Endothelial cell of umbilical vein (primary cell): ENCODE measurements around the gene GLYATL1B. TPM values are rescaled to one million over a fixed set of nuclear protein-coding genes. Genes with fewer than 3 reads are reported as not detected.
"Not testable (repeated sequence)": the region's sequence is repeated elsewhere in the genome, so short reads cannot be mapped to it uniquely, and the experiment has no call there.

ENCODE experiments used
- BruUV-seq: library from RNA; stranded (reverse); fragments of 400-500 nt; replicated peaks from 2 replicates; lab custom pipeline; 2021; lab: Mats Ljungman, UMichigan
- CTCF ChIA-PET: fragments of 300-600, 350-600 bp; sonication (Branson Sonifier 250); formaldehyde crosslinking; loops from one replicate; lab custom pipeline; 2021; ENCODE audit warnings: antibody characterized with exemption, inconsistent platforms; lab: Charles Lee
- POLR2A ChIA-PET: fragments of 300-600, 350-600 bp; sonication (Branson Sonifier 250); formaldehyde crosslinking; loops from one replicate; lab custom pipeline; 2021; ENCODE audit warnings: antibody characterized with exemption, inconsistent platforms; lab: Charles Lee
- DNase-seq: peaks from one replicate; pipeline ENCODE4 v3.0.0-alpha.2; 2011; ENCODE audit warnings: low read depth, low spot score
- FAIRE-seq: peaks from 2 replicates; lab custom pipeline; 2011; peaks lifted over from hg19 to GRCh38; lab: Jason Lieb, UNC
- H2AFZ ChIP-seq: 2 replicates; pipeline ENCODE4 v1.6.0; 2012; ENCODE audit warnings: low read depth, low read length, control low read depth, inconsistent platforms
- H3K27ac ChIP-seq: 2 replicates; pipeline ENCODE4 v1.5.1; 2011; ENCODE audit warnings: low read depth, mild to moderate bottlenecking, control low read depth, low read length, moderate library complexity; ENCODE audit not compliant: insufficient read depth
- H3K27me3 ChIP-seq, 2 experiments: 2 replicates each; pipeline versions ENCODE4 v1.6.0 to v1.6.1; 2011; ENCODE audit warnings: low read length in 2 of 2, mixed read lengths in 1 of 2; ENCODE audit not compliant: control insufficient read depth in 2 of 2, insufficient read depth in 2 of 2
- H3K36me3 ChIP-seq, 2 experiments: 2 replicates in 1 of 2; 3 replicates in 1 of 2; pipeline ENCODE4 v1.5.1; 2011; ENCODE audit warnings: low read length in 2 of 2, mild to moderate bottlenecking in 1 of 2, moderate library complexity in 1 of 2; ENCODE audit not compliant: control insufficient read depth in 2 of 2, insufficient read depth in 2 of 2; ENCODE audit errors: extremely low read depth in 1 of 2
- H3K4me1 ChIP-seq: 3 replicates; pipeline ENCODE4 v1.5.1; 2011; ENCODE audit warnings: mild to moderate bottlenecking, low read length; ENCODE audit not compliant: control insufficient read depth, insufficient read depth; ENCODE audit errors: extremely low read depth
- H3K4me2 ChIP-seq: 2 replicates; pipeline ENCODE4 v1.6.1; 2011; ENCODE audit warnings: low read length, control low read depth, mixed read lengths; ENCODE audit not compliant: insufficient read depth
- H3K4me3 ChIP-seq, 3 experiments: fragments of 200-600 bp in 1 of 3; sonication (generic), shearing (Covaris generic) in 1 of 3; replicated peaks in 1 of 3; 2 replicates each; pipeline ENCODE4 v1.5.1; 2011 to 2016; ENCODE audit warnings: control low read depth in 3 of 3, low read length in 3 of 3, mild to moderate bottlenecking in 2 of 3, inconsistent platforms in 1 of 3, low read depth in 1 of 3, moderate library complexity in 1 of 3; ENCODE audit not compliant: insufficient read depth in 1 of 3
- H3K79me2 ChIP-seq: 2 replicates; pipeline ENCODE4 v1.6.0; 2012; ENCODE audit warnings: low read length, inconsistent platforms; ENCODE audit not compliant: control insufficient read depth, insufficient read depth
- H3K9ac ChIP-seq: replicated peaks from 2 replicates; pipeline ENCODE3; 2011; ENCODE audit warnings: low read length, control low read depth; ENCODE audit not compliant: insufficient read depth; ENCODE audit errors: extremely low read depth
- H3K9me1 ChIP-seq: replicated peaks from 3 replicates; pipeline ENCODE4 v1.6.0; 2011; ENCODE audit warnings: mild to moderate bottlenecking, low read length; ENCODE audit not compliant: control insufficient read depth, insufficient read depth; ENCODE audit errors: extremely low read depth
- H3K9me3 ChIP-seq: replicated peaks from 2 replicates; pipeline ENCODE4 v1.5.1; 2012; ENCODE audit warnings: low read length, inconsistent platforms; ENCODE audit not compliant: control insufficient read depth, insufficient read depth
- H4K20me1 ChIP-seq: replicated peaks from 2 replicates; pipeline ENCODE3; 2011; ENCODE audit warnings: mild to moderate bottlenecking, low read length; ENCODE audit not compliant: control insufficient read depth, insufficient read depth; ENCODE audit errors: extremely low read depth
- EZH2 ChIP-seq: IDR thresholded peaks from 2 replicates; pipeline ENCODE4 v1.6.1; 2012; ENCODE audit warnings: borderline replicate concordance, low read depth, mild to moderate bottlenecking, moderate library complexity, low read length, inconsistent platforms; ENCODE audit not compliant: severe bottlenecking
- FOS ChIP-seq: IDR thresholded peaks from 2 replicates; pipeline ENCODE4 v1.6.1; 2011; ENCODE audit warnings: mild to moderate bottlenecking, low read length, moderate library complexity, borderline replicate concordance; ENCODE audit not compliant: insufficient read depth
- GATA2 ChIP-seq: IDR thresholded peaks from 2 replicates; pipeline ENCODE4 v1.7.0; 2011; ENCODE audit warnings: low read depth, mild to moderate bottlenecking, moderate library complexity, mixed read lengths, low read length; ENCODE audit not compliant: insufficient read length, insufficient read depth
- JUN ChIP-seq: IDR thresholded peaks from 2 replicates; pipeline ENCODE4 v1.6.1; 2011; ENCODE audit warnings: borderline replicate concordance, low read depth; ENCODE audit not compliant: insufficient read length, insufficient read depth
- MYC ChIP-seq: IDR thresholded peaks from one replicate; pipeline ENCODE4 v1.6.1; 2011; ENCODE audit warnings: mild to moderate bottlenecking, low read depth, low read length
- POLR2A ChIP-seq: IDR thresholded peaks from 2 replicates; pipeline ENCODE4 v1.6.1; 2012; ENCODE audit warnings: low read depth, mild to moderate bottlenecking, control low read depth, low read length
- POLR2AphosphoS5 ChIP-seq: IDR thresholded peaks from 2 replicates; pipeline ENCODE4 v1.6.1; 2012; ENCODE audit warnings: low read depth, mild to moderate bottlenecking, control low read depth, low read length, moderate library complexity; ENCODE audit not compliant: insufficient read depth
- dilution Hi-C: fragments of 300-500 bp; cut with MboI; formaldehyde crosslinking; loops from one replicate; pipeline ENCODE4 v1.15.0; 2019; ENCODE audit warnings: low sequenced_read_pairs; ENCODE audit not compliant: extremely low pct_ligation_motif_present
- intact Hi-C: fragments of 100-400 bp; cut with micrococcal nuclease; formaldehyde crosslinking; loops from one replicate; pipeline ENCODE4 v1.10.0; 2022
- polyA plus RNA-seq, 4 experiments: library from polyadenylated mRNA; depleted of rRNA in 3 of 4; stranded (reverse) in 3 of 4; unstranded in 1 of 4; fragments of >200 nt; gene quantifications; 2 replicates each; pipeline versions ENCODE4 v1.2.1 to v1.2.3, GENCODE V29; 2011 to 2012; ENCODE audit warnings: missing spikeins in 1 of 4
- total RNA-seq: library from RNA; stranded (reverse); gene quantifications from 2 replicates; pipeline ENCODE4 v1.2.3, GENCODE V29; 2021
- TF ChIP-seq, protein P1 (sequence below), 2 donors: IDR thresholded peaks; 1 replicate in 1 of 2; 2 replicates in 1 of 2; pipeline ENCODE4 v1.5.1; 2011; ENCODE audit warnings: low read length in 2 of 2, mild to moderate bottlenecking in 2 of 2, moderate library complexity in 2 of 2, control low read depth in 1 of 2, inconsistent platforms in 1 of 2, low read depth in 1 of 2; ENCODE audit not compliant: insufficient read depth in 1 of 2; ENCODE audit errors: extremely low read depth in 1 of 2
- TF ChIP-seq, protein P2 (sequence below): IDR thresholded peaks from 2 replicates; pipeline ENCODE4 v1.6.1; 2011; ENCODE audit not compliant: insufficient read depth, insufficient read length

GLYATL1B gene
- total and polyA plus RNA-seq, 2 donors (not counting 3 experiments of a cell fraction or from before 2014, with no cell fraction given) = not detected

DNA sequence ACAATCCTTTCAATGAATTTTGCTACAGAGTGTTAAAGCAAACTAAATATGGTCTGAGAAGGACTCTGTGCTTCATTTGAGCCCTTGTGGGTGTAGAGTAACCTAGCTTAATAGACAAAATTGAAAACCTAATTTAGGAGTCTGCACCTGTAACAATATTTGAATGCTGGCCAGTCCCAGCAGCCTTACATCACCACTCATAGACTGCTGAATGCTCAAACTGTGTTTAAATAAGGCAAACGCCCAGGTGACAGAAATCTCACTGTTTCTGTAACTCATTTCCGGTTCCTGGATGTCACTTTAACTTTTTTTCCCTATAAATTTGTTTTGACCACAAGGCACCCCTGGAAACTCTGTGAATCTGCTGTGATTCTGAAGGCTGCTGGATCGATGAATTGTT lies 45.5 kb upstream of the GLYATL1B start:
- Histone ChIP-seq H3K36me3 (no peaks in the 10 kb centered on the region), H2AFZ (no peak overlapping the region), H3K4me1 (no peaks in the 10 kb centered on the region), H3K79me2 (no peaks in the 10 kb centered on the region), H3K4me2 (no peak overlapping the region), H3K9me3 (no peaks in the 10 kb centered on the region), H3K4me3 (no peak overlapping the region), H3K9ac (no peak overlapping the region), H3K27ac (no peak overlapping the region), H3K27me3 (no peaks in the 10 kb centered on the region), H4K20me1 (no peaks in the 10 kb centered on the region), H3K9me1 (no peaks in the 10 kb centered on the region)
- no peak for DNase-seq
- BruUV-seq = no TSS peak
- FAIRE-seq = no peak
- ChIA-PET POLR2A (no interaction called here), CTCF (no interaction called here)
- intact Hi-C loops (no loop called here), dilution Hi-C loops (no loop called here)
- TF ChIP-seq EZH2 (no peak), FOS (no peak), JUN (no peak), MYC (no peak), GATA2 (no peak), POLR2A (no peak), POLR2AphosphoS5 (no peak)
- TF ChIP-seq, protein P1, sequence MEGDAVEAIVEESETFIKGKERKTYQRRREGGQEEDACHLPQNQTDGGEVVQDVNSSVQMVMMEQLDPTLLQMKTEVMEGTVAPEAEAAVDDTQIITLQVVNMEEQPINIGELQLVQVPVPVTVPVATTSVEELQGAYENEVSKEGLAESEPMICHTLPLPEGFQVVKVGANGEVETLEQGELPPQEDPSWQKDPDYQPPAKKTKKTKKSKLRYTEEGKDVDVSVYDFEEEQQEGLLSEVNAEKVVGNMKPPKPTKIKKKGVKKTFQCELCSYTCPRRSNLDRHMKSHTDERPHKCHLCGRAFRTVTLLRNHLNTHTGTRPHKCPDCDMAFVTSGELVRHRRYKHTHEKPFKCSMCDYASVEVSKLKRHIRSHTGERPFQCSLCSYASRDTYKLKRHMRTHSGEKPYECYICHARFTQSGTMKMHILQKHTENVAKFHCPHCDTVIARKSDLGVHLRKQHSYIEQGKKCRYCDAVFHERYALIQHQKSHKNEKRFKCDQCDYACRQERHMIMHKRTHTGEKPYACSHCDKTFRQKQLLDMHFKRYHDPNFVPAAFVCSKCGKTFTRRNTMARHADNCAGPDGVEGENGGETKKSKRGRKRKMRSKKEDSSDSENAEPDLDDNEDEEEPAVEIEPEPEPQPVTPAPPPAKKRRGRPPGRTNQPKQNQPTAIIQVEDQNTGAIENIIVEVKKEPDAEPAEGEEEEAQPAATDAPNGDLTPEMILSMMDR (IDR thresholded peaks at IDR 0.05; ENCODE audit: extremely low read depth in 1 of 2, insufficient read depth in 1 of 2, low read depth in 1 of 2, low read length in 2 of 2) = no peak
- TF ChIP-seq, protein P2, sequence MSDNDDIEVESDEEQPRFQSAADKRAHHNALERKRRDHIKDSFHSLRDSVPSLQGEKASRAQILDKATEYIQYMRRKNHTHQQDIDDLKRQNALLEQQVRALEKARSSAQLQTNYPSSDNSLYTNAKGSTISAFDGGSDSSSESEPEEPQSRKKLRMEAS = no peak

DNA sequence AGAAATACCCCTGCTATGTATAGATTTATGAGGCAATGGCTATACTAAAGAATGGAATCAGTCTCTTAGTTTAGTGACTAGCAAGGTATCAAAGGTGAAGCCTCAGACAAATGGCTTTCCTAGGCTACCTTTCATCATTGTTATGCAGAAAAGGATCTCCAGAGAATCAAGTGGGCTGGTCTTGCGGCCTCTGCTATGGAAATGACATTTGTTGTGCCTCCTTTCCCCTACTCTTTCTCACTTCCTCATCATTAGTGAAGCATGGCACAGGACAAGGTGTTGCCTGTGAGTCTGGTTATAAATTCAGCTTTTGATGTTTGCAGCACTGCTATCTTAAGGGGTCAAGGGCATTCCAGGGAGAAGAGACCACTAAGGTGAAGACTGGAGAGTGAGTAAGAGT lies 34.7 kb upstream of the GLYATL1B start:
- intact Hi-C loops = not testable (repeated sequence)

DNA sequence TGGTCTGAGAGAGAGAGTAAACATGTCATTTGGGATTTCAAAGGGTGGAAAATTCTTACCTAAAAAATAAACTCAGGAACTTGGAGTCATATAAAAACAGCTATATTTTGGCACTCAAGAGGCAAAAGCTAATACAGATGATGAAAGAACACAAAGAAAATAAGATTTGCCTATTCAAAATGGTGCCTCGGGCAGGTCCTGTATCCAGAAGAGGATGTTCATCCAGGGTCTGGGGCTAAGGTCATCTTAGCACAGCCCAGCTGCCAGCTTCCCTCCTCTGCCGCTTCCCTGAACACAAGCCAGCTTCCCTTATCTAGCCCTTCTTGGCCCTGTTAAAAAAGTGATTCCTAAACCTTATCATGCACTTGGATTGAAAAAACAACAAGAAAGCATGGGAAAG lies 33.8 kb upstream of the GLYATL1B start:
- H2AFZ ChIP-seq, H3K36me3 ChIP-seq, H3K4me3 ChIP-seq, DNase-seq, H3K4me1 ChIP-seq, intact Hi-C loops, dilution Hi-C loops, H3K9me1 ChIP-seq, H3K9ac ChIP-seq, H3K27me3 ChIP-seq, POLR2A ChIA-PET, H3K4me2 ChIP-seq, BruUV-seq, FAIRE-seq, H3K27ac ChIP-seq, H3K79me2 ChIP-seq, H4K20me1 ChIP-seq, H3K9me3 ChIP-seq: not testable (repeated sequence)
- CTCF ChIA-PET = interaction anchor here (0.9 to 5.6 kb wide), 3 partner anchors 82 to 106 kb away, joined by 3 to 71 read pairs (median 39); no protein-coding TSS in a partner anchor

More for the DNA sequence above, 34.7 kb upstream of the GLYATL1B start:
- H3K9me1 ChIP-seq, H3K36me3 ChIP-seq, H3K27me3 ChIP-seq, H3K9ac ChIP-seq, H2AFZ ChIP-seq, DNase-seq, H3K27ac ChIP-seq, H3K4me1 ChIP-seq, dilution Hi-C loops, POLR2A ChIA-PET, FAIRE-seq, H4K20me1 ChIP-seq, H3K4me3 ChIP-seq, H3K79me2 ChIP-seq, H3K9me3 ChIP-seq, BruUV-seq, H3K4me2 ChIP-seq: not testable (repeated sequence)
- CTCF ChIA-PET = interaction anchor here (3.3 to 5.6 kb wide), 2 partner anchors 84 to 107 kb away, joined by 39 to 71 read pairs; no protein-coding TSS in a partner anchor
